Lower leg skin (tissue), 3 donors: ENCODE measurements around the gene TFAP2A.

Experiments used
- POLR2A ChIP-seq, 2 donors: fragments of 450-650 bp; IDR thresholded peaks; one replicate each; pipeline ENCODE4 v1.6.1; 2016 to 2017; ENCODE audit warnings: antibody characterized with exemption in 2 of 2, mild to moderate bottlenecking in 1 of 2, moderate library complexity in 1 of 2
- TF ChIP-seq, protein P1 (sequence below), 3 donors: fragments of 450-650 bp; IDR thresholded peaks; one replicate each; pipeline ENCODE4 v1.5.1; 2016; ENCODE audit warnings: antibody characterized with exemption in 3 of 3, mild to moderate bottlenecking in 3 of 3, moderate library complexity in 2 of 3

- TF ChIP-seq, protein P1, sequence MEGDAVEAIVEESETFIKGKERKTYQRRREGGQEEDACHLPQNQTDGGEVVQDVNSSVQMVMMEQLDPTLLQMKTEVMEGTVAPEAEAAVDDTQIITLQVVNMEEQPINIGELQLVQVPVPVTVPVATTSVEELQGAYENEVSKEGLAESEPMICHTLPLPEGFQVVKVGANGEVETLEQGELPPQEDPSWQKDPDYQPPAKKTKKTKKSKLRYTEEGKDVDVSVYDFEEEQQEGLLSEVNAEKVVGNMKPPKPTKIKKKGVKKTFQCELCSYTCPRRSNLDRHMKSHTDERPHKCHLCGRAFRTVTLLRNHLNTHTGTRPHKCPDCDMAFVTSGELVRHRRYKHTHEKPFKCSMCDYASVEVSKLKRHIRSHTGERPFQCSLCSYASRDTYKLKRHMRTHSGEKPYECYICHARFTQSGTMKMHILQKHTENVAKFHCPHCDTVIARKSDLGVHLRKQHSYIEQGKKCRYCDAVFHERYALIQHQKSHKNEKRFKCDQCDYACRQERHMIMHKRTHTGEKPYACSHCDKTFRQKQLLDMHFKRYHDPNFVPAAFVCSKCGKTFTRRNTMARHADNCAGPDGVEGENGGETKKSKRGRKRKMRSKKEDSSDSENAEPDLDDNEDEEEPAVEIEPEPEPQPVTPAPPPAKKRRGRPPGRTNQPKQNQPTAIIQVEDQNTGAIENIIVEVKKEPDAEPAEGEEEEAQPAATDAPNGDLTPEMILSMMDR (IDR thresholded peaks at IDR 0.05): no peak
- no peak for TF ChIP-seq POLR2A (IDR thresholded peaks at IDR 0.05)
Observed at GRCh38 chr6:10458287-10458686, 43.4 kb upstream of the TFAP2A start.
